ENCODE measurements around the gene GOLGA8G.
"Not testable (repeated sequence)": the region's sequence is repeated elsewhere in the genome, so short reads cannot be mapped to it uniquely, and the experiment has no call there.

GOLGA8G gene, protein sequence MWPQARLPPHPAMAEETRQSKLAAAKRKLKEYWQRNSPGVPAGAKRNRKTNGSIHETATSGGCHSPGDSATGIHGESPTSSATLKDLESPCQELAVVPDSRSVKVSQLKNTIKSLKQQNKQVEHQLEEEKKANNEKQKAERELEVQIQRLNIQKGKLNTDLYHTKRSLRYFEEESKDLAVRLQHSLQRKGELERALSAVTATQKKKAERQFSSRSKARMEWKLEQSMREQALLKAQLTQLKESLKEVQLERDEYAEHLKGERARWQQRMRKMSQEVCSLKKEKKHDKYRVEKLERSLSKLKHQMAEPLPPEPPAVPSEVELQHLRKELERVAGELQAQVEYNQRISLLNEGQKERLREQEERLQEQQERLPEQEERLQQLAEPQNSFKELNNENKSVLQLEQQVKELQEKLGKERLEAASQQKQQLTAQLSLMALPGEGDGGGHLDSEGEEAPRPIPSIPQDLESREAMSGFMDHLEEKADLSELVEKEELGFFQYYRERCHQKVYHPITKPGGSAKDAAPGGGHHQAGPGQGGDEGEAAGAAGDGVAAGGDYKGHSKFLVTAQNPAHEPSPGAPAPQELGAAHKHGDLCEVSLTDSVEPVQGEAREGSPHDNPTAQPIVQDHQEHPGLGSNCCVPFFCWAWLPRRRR

DNA sequence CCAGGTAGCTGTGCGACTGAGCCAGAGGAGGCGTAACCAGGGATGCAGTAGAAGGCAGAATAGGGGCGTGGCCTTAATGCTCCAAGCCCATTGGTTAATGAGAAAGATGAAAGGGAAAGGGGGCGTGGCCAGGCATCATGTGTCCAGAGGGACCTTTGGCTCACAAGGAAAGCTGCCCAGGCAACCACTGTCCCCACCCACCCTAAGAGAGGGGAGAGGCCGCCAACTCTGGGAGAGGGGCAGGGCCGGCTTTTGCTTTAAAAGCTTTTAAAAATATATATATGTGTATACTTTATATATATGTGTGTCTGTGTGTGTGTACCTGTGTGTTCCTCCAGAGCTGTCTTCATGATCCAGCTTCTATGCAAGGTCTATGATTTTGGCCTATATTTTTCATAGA lies at the start of gene GOLGA8G:
Gene GOLGA8G, minus strand, starts transcription at position 18 of the 400 bp plus-strand sequence. CDS start 62 bp downstream, outside the sequence.
- H3K4me3 ChIP-seq (ENCODE audit: low read depth, low read length); DNase-seq (ENCODE audit: low read depth): not testable (repeated sequence)

DNA sequence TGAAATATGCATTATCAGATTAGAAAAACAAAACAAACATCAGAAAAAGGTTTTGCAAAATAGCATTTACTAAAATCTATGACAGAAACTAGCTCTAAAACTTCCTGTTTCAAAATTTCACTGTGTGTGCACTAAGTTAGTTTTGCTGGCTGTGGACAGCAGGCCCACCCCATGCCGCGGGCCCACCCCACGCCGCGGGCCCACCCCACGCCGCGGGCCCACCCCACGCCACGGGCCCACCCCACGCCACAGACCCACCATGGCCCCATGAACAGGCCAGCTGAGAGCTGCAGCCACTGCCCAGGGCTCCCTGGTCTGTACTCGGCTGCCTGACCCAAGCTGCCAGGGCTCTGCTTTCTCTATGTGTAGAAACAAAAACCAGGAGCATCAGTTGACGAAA lies 40.6 kb upstream of the GOLGA8G start:
- not testable (repeated sequence) for H3K4me3 ChIP-seq (ENCODE audit: low read depth, low read length); DNase-seq (ENCODE audit: low read depth)

DNA sequence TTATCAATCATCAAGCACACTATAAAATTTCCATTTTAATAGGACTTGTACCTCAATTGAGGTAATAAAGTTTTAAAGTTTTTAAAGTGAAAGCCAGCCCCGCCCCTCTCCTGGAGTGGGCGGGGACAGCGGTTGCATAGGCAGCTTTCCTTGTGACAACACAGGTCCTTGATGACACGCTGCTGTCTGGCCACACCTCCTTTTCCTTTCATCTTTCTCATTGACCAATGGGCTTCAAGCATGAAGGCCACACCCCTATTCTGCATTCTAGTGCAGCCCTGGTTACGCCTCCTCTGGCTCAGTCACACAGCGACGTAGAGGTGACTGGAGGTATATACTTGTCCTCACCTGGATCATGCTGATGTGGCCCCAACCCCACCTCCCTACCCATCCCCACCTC lies 20.5 kb upstream of the GOLGA8G start, which contains the start of gene GOLGA6L25:
Gene GOLGA6L25, plus strand, starts transcription at position 301 of the 400 bp plus-strand sequence. Its CDS starts 61 bp downstream, at position 362.
- not testable (repeated sequence) for H3K4me3 ChIP-seq (ENCODE audit: low read depth, low read length); DNase-seq (ENCODE audit: low read depth)

DNA sequence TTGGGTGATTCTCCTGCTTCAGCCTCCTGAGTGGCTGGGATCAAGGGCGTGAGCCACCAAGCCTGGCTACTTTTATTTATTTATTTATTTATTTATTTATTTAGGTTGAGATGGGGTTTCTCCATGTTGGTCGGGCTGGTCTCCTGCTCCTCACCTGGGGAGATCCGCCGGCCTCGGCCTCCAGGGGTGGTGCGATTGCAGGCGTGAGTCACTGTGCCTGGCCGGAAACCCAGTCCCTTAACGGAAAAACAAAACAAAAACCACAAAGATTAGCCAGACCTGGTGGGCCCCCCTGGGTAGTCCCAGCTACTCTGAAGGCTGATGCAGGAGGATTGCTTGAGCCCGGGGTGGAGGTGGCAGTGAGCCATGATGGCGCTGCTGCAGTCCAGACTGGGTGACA lies 17.6 kb downstream of the GOLGA8G start:
- H3K4me3 ChIP-seq (ENCODE audit: low read depth, low read length); DNase-seq (ENCODE audit: low read depth): not testable (repeated sequence)

DNA sequence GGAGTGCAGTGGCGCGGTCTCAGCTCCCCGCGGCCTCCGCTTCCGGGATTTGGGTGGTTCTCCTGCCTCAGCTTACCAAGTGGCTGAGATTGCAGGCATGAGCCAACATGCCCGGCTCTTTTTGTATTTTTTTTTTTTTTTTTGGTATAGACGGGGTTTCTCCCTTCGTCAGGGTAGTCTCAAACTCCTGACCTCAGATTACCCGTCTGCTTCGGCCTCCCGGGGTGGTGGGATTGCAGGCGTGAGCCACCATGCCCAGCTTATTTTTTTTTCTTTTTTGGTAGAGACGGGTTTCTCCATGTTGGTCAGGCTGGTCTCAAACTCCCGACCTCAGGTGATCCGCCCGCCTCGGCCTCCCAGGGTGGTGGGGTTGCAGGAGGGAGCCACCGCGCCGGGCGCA lies 18.6 kb downstream of the GOLGA8G start:
- not testable (repeated sequence) for DNase-seq (ENCODE audit: low read depth); H3K4me3 ChIP-seq (ENCODE audit: low read depth, low read length)

DNA sequence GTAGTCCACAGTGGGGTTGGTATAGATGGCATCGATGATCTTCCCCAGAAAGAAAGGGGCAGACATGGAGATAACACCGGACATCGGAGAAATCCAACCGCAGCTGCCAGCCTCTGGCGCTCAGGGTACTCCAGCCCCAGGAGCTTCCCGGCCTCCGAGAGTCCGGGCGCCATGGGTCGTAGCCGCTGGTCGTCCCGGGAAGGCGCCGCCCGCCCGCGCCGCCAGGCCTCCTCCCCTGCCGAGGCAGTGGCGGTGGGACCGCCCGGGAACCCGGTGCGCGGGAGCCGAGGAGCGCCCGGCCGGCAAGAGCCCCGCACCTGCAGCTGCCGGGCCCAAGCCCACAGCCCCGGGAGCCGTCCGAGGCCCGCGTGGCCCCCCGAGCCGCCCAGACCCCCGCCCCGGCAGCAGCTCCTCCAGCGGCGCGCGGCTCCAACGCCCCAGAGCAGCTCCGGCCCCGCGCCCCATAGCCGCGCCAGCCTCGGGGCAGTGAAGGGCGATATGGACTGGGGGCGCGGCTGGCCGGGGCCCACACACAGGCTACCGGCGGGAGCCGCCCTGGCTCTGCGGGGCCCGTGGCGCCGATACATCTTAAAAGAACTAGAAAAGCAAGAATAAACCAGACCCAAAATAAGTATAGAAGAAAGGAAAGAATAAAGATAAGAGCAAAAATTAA lies 24.4 kb downstream of the GOLGA8G start:
- not testable (repeated sequence) for H3K4me3 ChIP-seq (ENCODE audit: low read depth, low read length); DNase-seq (ENCODE audit: low read depth)

DNA sequence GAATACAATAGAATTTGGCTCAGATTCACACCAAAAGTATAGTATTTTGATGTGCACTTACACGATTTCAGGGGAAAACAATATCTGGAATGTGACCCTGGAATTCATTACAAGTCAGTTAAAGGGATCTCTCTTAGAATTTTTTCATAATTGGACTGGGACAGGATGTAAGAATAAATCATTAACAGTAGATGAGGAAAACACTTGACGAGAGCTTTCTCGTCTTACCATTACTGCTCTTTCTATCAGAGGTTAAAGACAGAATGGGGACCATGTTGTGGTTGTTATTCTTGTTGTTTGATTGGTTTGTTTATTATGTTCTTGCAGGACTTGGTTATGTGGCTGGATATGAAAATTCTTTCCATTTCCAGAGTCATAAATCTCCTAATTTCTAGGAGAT lies 51.4 kb downstream of the GOLGA8G start:
- DNase-seq (ENCODE audit: low read depth); H3K4me3 ChIP-seq (ENCODE audit: low read depth, low read length): not testable (repeated sequence)
